ENCODE measurements around the gene PRAMEF33. TPM values are rescaled to one million over a fixed set of nuclear protein-coding genes. Genes with fewer than 3 reads are reported as not detected.

The PRAMEF33 gene
- polyA plus RNA-seq, 3 donors, result not detected

Other genes with a start within 250 kb of the PRAMEF33 start
- gene PRAMEF27, start 247.0 kb upstream of the PRAMEF33 start, polyA plus RNA-seq, result not detected
- gene HNRNPCL3, start 242.8 kb upstream of the PRAMEF33 start, polyA plus RNA-seq, result not detected
- not detected for gene PRAMEF25, start 232.8 kb upstream of the PRAMEF33 start, polyA plus RNA-seq
- not detected for gene HNRNPCL2, start 186.7 kb upstream of the PRAMEF33 start, polyA plus RNA-seq
- gene PRAMEF26, start 147.5 kb upstream of the PRAMEF33 start, polyA plus RNA-seq, result not detected
- gene HNRNPCL4, start 137.9 kb upstream of the PRAMEF33 start, polyA plus RNA-seq, result not detected
- gene PRAMEF9, start 131.7 kb upstream of the PRAMEF33 start, polyA plus RNA-seq, result not detected
- gene PRAMEF13, start 102.1 kb upstream of the PRAMEF33 start, polyA plus RNA-seq, result not detected
- not detected for gene PRAMEF18, start 77.4 kb upstream of the PRAMEF33 start, polyA plus RNA-seq
- not detected for gene PRAMEF5, start 49.3 kb upstream of the PRAMEF33 start, polyA plus RNA-seq
- not detected for gene PRAMEF8, start 18.4 kb upstream of the PRAMEF33 start, polyA plus RNA-seq
- gene PRAMEF15, start 12.0 kb downstream of the PRAMEF33 start, polyA plus RNA-seq, result not detected
- gene PRAMEF14, start 43.6 kb downstream of the PRAMEF33 start, polyA plus RNA-seq, result not detected
- gene PRAMEF19, start 68.4 kb downstream of the PRAMEF33 start, polyA plus RNA-seq, result under 1 TPM in 1 of 3 donors, not detected in 2; 0.22 TPM
- not detected for gene PRAMEF17, start 86.1 kb downstream of the PRAMEF33 start, polyA plus RNA-seq
- not detected for gene PRAMEF20, start 106.9 kb downstream of the PRAMEF33 start, polyA plus RNA-seq
- under 1 TPM in 2 of 3 donors, not detected in 1; 0.04 to 0.22 TPM for gene LRRC38, start 210.5 kb downstream of the PRAMEF33 start, polyA plus RNA-seq